Tibial nerve (tissue), 3 donors: Measurements from ENCODE around the gene KASH5.
A peak's percentile ranks its signal among the peaks of the same experiment; 100 is the strongest.

ENCODE experiments used
- CTCF ChIP-seq, 5 experiments: fragments of 200-600 bp in 3 of 5; fragments of 450-650 bp in 2 of 5; sonication (generic) in 3 of 5; IDR thresholded peaks; one replicate each; pipeline ENCODE4 v1.5.1; 2016 to 2019; ENCODE audit warnings: antibody characterized with exemption in 5 of 5, mild to moderate bottlenecking in 3 of 5, moderate library complexity in 2 of 5
- POLR2A ChIP-seq, 2 donors: fragments of 450-650 bp; IDR thresholded peaks; one replicate each; pipeline ENCODE4 v1.6.1; 2017; ENCODE audit warnings: antibody characterized with exemption in 2 of 2, mild to moderate bottlenecking in 2 of 2, moderate library complexity in 2 of 2

- TF ChIP-seq POLR2A (IDR thresholded peaks at IDR 0.05) = peak in 1 of 2 donors; percentile 43
- no peak for TF ChIP-seq CTCF (IDR thresholded peaks at IDR 0.05)
Observed at GRCh38 chr19:49361438-49362047, 26.5 kb upstream of the KASH5 start.
